H9 (cell line): Measurements from ENCODE around the gene TTC29. TPM values are rescaled to one million over a fixed set of nuclear protein-coding genes. Genes with fewer than 3 reads are reported as not detected.

Experiments used
- DNase-seq: peaks from one replicate; pipeline ENCODE4 v3.0.0-alpha.2; 2017
- H2AFZ ChIP-seq: one replicate; pipeline ENCODE4 v1.6.1; 2013; ENCODE audit warnings: mild to moderate bottlenecking, low read length, control low read depth, moderate library complexity
- H2AK5ac ChIP-seq: 2 replicates; pipeline ENCODE4 v1.6.1; 2013; ENCODE audit warnings: low read length, control low read depth, mixed read lengths; ENCODE audit not compliant: insufficient read length
- H2BK120ac ChIP-seq: one replicate; pipeline ENCODE4 v1.6.1; 2013; ENCODE audit warnings: low read depth, mild to moderate bottlenecking, low read length, control low read depth, inconsistent platforms; ENCODE audit not compliant: poor library complexity, severe bottlenecking
- H2BK12ac ChIP-seq: 2 replicates; pipeline ENCODE4 v1.6.1; 2013; ENCODE audit warnings: low read length, control low read depth, mixed read lengths, low read depth; ENCODE audit not compliant: insufficient read length
- H2BK15ac ChIP-seq: 2 replicates; pipeline ENCODE4 v1.6.1; 2013; ENCODE audit warnings: low read depth, low read length, control low read depth
- H2BK20ac ChIP-seq: one replicate; pipeline ENCODE4 v1.6.1; 2013; ENCODE audit warnings: low read depth, mild to moderate bottlenecking, low read length, control low read depth, inconsistent platforms; ENCODE audit not compliant: poor library complexity, severe bottlenecking
- H2BK5ac ChIP-seq: 2 replicates; pipeline ENCODE4 v1.6.1; 2013; ENCODE audit warnings: low read length, control low read depth, mixed read lengths; ENCODE audit not compliant: insufficient read length
- H3K14ac ChIP-seq: 2 replicates; pipeline ENCODE4 v1.6.1; 2013; ENCODE audit warnings: low read length, control low read depth; ENCODE audit not compliant: insufficient read depth
- H3K18ac ChIP-seq: 2 replicates; pipeline ENCODE4 v1.6.1; 2013; ENCODE audit warnings: low read depth, mild to moderate bottlenecking, mixed read lengths, low read length, control low read depth; ENCODE audit not compliant: insufficient read length
- H3K23ac ChIP-seq: 2 replicates; pipeline ENCODE4 v1.6.1; 2013; ENCODE audit warnings: low read length, control low read depth, mixed read lengths, low read depth; ENCODE audit not compliant: insufficient read length
- H3K23me2 ChIP-seq: 2 replicates; pipeline ENCODE4 v1.6.1; 2013; ENCODE audit warnings: low read depth, mild to moderate bottlenecking, mixed read lengths, low read length, control low read depth; ENCODE audit not compliant: insufficient read length, poor library complexity, severe bottlenecking
- H3K27ac ChIP-seq: 2 replicates; pipeline ENCODE4 v1.5.1; 2013; ENCODE audit warnings: low read length, control low read depth, mixed read lengths, low read depth; ENCODE audit not compliant: insufficient read length
- H3K27me3 ChIP-seq: 2 replicates; pipeline ENCODE4 v1.6.1; 2013; ENCODE audit warnings: low read length, control low read depth, inconsistent platforms; ENCODE audit not compliant: insufficient read depth
- H3K4ac ChIP-seq: 2 replicates; pipeline ENCODE4 v1.6.1; 2013; ENCODE audit warnings: low read depth, mild to moderate bottlenecking, control low read depth, inconsistent platforms, low read length, moderate library complexity
- H3K4me1 ChIP-seq: 2 replicates; pipeline ENCODE4 v1.6.1; 2013; ENCODE audit warnings: low read length, control low read depth, inconsistent platforms; ENCODE audit not compliant: insufficient read depth
- H3K4me2 ChIP-seq: 2 replicates; pipeline ENCODE4 v1.6.1; 2013; ENCODE audit warnings: low read length, control low read depth, mixed read lengths; ENCODE audit not compliant: insufficient read length, insufficient read depth
- H3K56ac ChIP-seq: 2 replicates; pipeline ENCODE4 v1.6.1; 2013; ENCODE audit warnings: low read depth, mild to moderate bottlenecking, mixed read lengths, low read length, control low read depth; ENCODE audit not compliant: insufficient read length
- H3K79me1 ChIP-seq: 2 replicates; pipeline ENCODE4 v1.6.1; 2013; ENCODE audit warnings: low read depth, mild to moderate bottlenecking, moderate library complexity, low read length, control low read depth, inconsistent platforms; ENCODE audit not compliant: insufficient read depth, poor library complexity, severe bottlenecking
- H3K79me2 ChIP-seq: 2 replicates; pipeline ENCODE4 v1.6.1; 2013; ENCODE audit warnings: low read length, control low read depth, inconsistent platforms; ENCODE audit not compliant: insufficient read depth
- H3K9ac ChIP-seq: 2 replicates; pipeline ENCODE4 v1.6.1; 2013; ENCODE audit warnings: low read length, control low read depth, mixed read lengths; ENCODE audit not compliant: insufficient read length; ENCODE audit errors: extremely low read depth
- H3K9me3 ChIP-seq: one replicate; pipeline ENCODE4 v1.6.1; 2013; ENCODE audit warnings: low read depth, low read length, inconsistent platforms; ENCODE audit not compliant: control insufficient read depth
- H3T11ph ChIP-seq: one replicate; pipeline ENCODE4 v1.6.1; 2013; ENCODE audit warnings: mild to moderate bottlenecking, low read length, control low read depth, inconsistent platforms
- H4K20me1 ChIP-seq: one replicate; pipeline ENCODE4 v1.6.1; 2013; ENCODE audit not compliant: control insufficient read depth, insufficient read length, insufficient read depth
- H4K5ac ChIP-seq: 2 replicates; pipeline ENCODE4 v1.6.1; 2013; ENCODE audit warnings: low read depth, mild to moderate bottlenecking, mixed read lengths, low read length, control low read depth; ENCODE audit not compliant: insufficient read length
- H4K8ac ChIP-seq: replicated peaks from 2 replicates; pipeline ENCODE4 v1.6.1; 2013; ENCODE audit warnings: low read length, control low read depth, mixed read lengths, low read depth; ENCODE audit not compliant: insufficient read length
- H4K91ac ChIP-seq: 2 replicates; pipeline ENCODE4 v1.6.1; 2013; ENCODE audit warnings: low read depth, mild to moderate bottlenecking, moderate library complexity, mixed read lengths, low read length, control low read depth; ENCODE audit not compliant: insufficient read length
- H3K27ac Mint-ChIP-seq, 3 experiments: 2 replicates in 2 of 3; 3 replicates in 1 of 3; pipeline ENCODE4 v1.8.0; 2020 to 2021; ENCODE audit warnings: mixed read lengths in 3 of 3, mild to moderate bottlenecking in 1 of 3, moderate library complexity in 1 of 3
- H3K27me3 Mint-ChIP-seq: 2 replicates; pipeline ENCODE4 v1.8.0; 2021; ENCODE audit warnings: low read depth, mild to moderate bottlenecking, moderate library complexity, mixed read lengths
- H3K36me3 Mint-ChIP-seq, 3 experiments: 2 replicates in 2 of 3; 3 replicates in 1 of 3; pipeline ENCODE4 v1.8.0; 2020 to 2021; ENCODE audit warnings: low read depth in 3 of 3, mixed read lengths in 3 of 3; ENCODE audit not compliant: insufficient read depth in 1 of 3
- H3K4me1 Mint-ChIP-seq, 2 experiments: 2 replicates each; pipeline ENCODE4 v1.8.0; 2020; ENCODE audit warnings: mixed read lengths in 2 of 2
- H3K4me3 Mint-ChIP-seq, 2 experiments: 2 replicates in 1 of 2; 3 replicates in 1 of 2; pipeline ENCODE4 v1.8.0; 2020 to 2021; ENCODE audit warnings: mild to moderate bottlenecking in 2 of 2, mixed read lengths in 2 of 2, moderate library complexity in 1 of 2
- H3K9me3 Mint-ChIP-seq, 2 experiments: 2 replicates in 1 of 2; 3 replicates in 1 of 2; pipeline ENCODE4 v1.8.0; 2020; ENCODE audit warnings: mild to moderate bottlenecking in 2 of 2, mixed read lengths in 2 of 2, moderate library complexity in 1 of 2
- WGBS: extraction: QIAGEN DNeasy Blood & Tissue Kit; methylation state at CpG from one replicate; pipeline ENCODE4 v1.1.7; 2013; ENCODE audit warnings: missing lambda C conversion rate, low lambda C conversion rate, mixed read lengths; ENCODE audit not compliant: insufficient read length; ENCODE audit errors: extremely low coverage; 5-methylcytosine and 5-hydroxymethylcytosine counted together
- total RNA-seq: library from RNA; stranded (reverse); gene quantifications from 2 replicates; pipeline ENCODE4 v1.2.1, GENCODE V29; 2021
- TF ChIP-seq, protein P1 (sequence below): fragments of 200-600 bp; sonication (generic); conservative IDR thresholded peaks from 3 replicates; pipeline ENCODE4 v1.8.0; 2021; ENCODE audit warnings: antibody characterized with exemption, mild to moderate bottlenecking

The TTC29 gene
- total RNA-seq, 1 experiment from 2014 or later: not detected

DNA sequence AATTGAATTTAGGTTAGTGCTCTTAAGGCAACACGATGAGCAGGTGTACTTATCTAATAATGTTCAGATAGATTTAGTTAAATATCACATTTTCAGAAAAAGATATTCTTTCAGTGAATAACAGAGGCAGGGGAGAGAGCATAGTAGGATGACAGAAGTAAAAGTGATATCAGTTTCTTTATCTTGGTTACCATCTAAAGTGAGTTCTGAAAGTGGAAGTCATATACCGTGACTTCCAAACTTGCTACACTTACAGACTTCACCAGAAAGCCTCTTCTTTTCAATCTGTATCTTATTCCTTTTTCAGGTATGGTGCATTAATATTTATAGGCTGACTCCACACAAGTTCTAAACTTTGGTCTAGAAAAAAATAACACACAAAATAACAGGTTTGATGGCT is 182.1 kb downstream of the TTC29 start:
- no peak overlapping the region for H3K18ac ChIP-seq

More for the DNA sequence above, 182.1 kb downstream of the TTC29 start:
- Histone ChIP-seq H3K9me3 (no peaks in the 10 kb centered on the region), H2BK12ac (no peak overlapping the region), H4K91ac (no peak overlapping the region), H3K79me1 (no peaks in the 10 kb centered on the region), H3K23me2 (no peaks in the 10 kb centered on the region), H3K27ac (no peak overlapping the region), H3T11ph (no peak overlapping the region), H2BK5ac (no peak overlapping the region), H3K56ac (no peak overlapping the region), H3K14ac (no peak overlapping the region), H2AK5ac (no peak overlapping the region), H4K20me1 (no peaks in the 10 kb centered on the region), H3K4me1 (no peaks in the 10 kb centered on the region), H2BK15ac (no peak overlapping the region), H3K9ac (no peak overlapping the region), H3K4me2 (no peak overlapping the region), H3K79me2 (no peaks in the 10 kb centered on the region), H4K8ac (no peak overlapping the region), H2BK120ac (no peak overlapping the region), H2BK20ac (no peak overlapping the region), H4K5ac (no peak overlapping the region), H3K27me3 (no peaks in the 10 kb centered on the region), H3K23ac (no peak overlapping the region), H3K4ac (no peak overlapping the region), H2AFZ (no peak overlapping the region)
- Mint-ChIP-seq H3K27me3 (no peaks in the 10 kb centered on the region), H3K36me3 (no peaks in the 10 kb centered on the region), H3K4me3 (no peak overlapping the region), H3K27ac (no peak overlapping the region), H3K4me1 (no peaks in the 10 kb centered on the region; a peak in 1 of 4 replicates), H3K9me3 (peaks cover 3 to 6% of the 10 kb centered on the region in 2 experiments; a peak in 3 of 5 replicates)
- no CpG with 5 or more reads among the region's 2 CpGs for WGBS
- no peak for DNase-seq
- TF ChIP-seq, protein P1, sequence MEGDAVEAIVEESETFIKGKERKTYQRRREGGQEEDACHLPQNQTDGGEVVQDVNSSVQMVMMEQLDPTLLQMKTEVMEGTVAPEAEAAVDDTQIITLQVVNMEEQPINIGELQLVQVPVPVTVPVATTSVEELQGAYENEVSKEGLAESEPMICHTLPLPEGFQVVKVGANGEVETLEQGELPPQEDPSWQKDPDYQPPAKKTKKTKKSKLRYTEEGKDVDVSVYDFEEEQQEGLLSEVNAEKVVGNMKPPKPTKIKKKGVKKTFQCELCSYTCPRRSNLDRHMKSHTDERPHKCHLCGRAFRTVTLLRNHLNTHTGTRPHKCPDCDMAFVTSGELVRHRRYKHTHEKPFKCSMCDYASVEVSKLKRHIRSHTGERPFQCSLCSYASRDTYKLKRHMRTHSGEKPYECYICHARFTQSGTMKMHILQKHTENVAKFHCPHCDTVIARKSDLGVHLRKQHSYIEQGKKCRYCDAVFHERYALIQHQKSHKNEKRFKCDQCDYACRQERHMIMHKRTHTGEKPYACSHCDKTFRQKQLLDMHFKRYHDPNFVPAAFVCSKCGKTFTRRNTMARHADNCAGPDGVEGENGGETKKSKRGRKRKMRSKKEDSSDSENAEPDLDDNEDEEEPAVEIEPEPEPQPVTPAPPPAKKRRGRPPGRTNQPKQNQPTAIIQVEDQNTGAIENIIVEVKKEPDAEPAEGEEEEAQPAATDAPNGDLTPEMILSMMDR: no peak
